Stimulated activated CD4-positive, alpha-beta T cell treated with anti-CD3 and anti-CD28 coated beads, Interleukin-2, amount 100 ng/mL, for 4 hours (primary cell): Measurements from ENCODE around the gene PARVA.

Source experiments
- DNase-seq: peaks from one replicate; pipeline ENCODE4 v3.0.0-alpha.2; 2020; ENCODE audit warnings: low read depth

Gene PARVA

GRCh38 chr11:12459865-12460444 is 82.6 kb downstream of the PARVA start:
- no peak for DNase-seq

DNA sequence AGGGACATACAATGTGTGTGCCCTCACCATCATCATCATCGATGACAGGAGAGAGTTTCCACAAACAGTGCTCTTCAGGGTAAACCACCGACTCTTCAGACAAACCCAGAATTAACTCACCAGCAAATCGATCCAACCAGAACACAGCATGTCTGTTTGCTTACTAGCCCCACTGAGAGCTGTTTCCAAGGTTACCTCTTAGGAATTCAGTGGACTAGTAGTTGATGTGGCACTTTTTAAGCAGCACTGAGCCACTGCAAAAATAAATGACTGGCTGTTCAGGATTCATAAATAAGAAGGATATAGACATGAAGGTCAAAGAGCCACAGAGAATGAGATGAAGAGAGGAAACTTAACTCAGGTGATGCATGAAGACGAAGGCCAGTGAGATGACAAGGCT is 83.1 kb downstream of the PARVA start:
- DNase-seq: no peak

GRCh38 chr11:12461516-12461915 is 84.1 kb downstream of the PARVA start:
- no peak for DNase-seq

- DNase-seq: no peak
Observed at GRCh38 chr11:12464303-12464702, 86.9 kb downstream of the PARVA start.

DNA sequence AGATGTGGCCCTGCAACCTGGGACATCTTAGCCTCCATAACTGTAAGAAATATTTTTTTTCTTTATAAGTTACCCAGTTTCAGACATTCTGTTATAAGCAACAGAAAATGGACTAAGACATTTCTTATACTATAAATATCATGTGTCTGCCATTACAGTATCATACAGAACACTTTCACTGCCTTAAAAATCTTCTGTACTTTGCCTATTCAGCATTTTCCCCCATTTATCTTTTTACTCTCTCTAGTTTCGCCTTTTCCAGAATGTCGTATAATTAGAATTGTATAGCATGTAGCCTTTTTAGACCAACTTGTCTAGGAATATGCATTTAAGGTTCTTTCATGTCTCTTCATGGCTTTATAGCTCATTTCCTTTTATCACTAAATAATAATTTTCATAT is 88.0 kb downstream of the PARVA start:
- no peak for DNase-seq

DNA sequence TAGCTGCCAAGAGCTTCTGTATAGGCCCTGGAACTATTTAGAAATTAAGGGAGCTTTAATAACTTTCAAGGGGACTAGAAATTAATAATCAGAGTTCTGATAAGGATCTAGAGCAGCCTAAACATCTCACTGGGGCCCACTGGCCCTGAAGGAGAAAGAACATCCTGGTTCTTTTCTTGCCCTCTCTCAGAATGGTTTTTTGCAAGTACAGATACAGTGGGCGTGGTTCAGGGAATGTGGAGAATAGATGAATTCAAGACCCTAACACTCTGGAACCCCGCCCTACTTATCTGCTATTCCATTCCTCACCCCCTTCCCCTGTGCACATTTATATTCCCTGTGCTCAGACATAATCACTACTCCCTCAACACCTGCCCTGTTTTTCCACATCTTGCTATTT is 90.2 kb downstream of the PARVA start:
- DNase-seq: no peak

GRCh38 chr11:12469451-12469850 is 92.1 kb downstream of the PARVA start:
- DNase-seq: no peak

DNA sequence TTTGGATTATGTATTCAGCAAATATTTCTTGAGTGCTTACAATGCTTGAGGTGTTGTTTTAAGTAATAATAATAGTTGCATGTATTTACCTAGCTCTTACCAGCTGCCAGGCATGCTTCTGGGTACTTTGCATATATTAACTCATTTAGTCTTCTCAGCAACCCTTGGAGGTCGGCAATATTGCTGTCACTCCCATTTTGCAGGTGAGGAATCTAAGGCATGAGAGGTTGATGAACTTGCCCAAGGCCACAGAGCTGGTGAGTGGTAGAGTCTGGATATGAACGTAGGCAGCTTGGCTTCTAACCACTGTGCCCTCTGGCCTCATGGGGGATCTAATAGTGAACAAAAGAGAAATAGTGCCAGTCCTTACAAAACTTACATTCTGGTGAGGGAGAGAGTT is 92.9 kb downstream of the PARVA start:
- DNase-seq: no peak

- no peak for DNase-seq
Observed at GRCh38 chr11:12472401-12473005, 95.1 kb downstream of the PARVA start.

DNA sequence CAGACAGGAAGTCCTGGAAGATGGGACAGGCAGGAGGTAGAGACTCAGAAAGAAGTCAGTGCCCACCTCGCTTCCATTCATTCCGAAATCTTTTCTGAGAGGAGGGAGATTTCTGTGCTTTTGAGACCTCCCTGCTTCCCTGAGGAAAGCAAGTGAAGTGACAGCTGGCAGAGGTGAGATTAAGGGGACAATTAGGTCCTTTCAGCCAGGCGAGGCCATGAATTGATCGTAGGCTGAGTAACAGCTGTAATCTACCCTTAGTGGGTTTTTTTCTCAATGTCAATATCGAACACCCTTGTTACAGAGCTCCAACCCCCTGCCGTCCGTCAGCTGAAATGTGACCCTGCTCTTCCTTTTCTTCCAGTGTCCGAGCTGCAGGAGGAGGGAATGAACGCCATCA is 96.0 kb downstream of the PARVA start:
- no peak for DNase-seq

- no peak for DNase-seq
Observed at GRCh38 chr11:12474871-12475270, 97.5 kb downstream of the PARVA start.

DNA sequence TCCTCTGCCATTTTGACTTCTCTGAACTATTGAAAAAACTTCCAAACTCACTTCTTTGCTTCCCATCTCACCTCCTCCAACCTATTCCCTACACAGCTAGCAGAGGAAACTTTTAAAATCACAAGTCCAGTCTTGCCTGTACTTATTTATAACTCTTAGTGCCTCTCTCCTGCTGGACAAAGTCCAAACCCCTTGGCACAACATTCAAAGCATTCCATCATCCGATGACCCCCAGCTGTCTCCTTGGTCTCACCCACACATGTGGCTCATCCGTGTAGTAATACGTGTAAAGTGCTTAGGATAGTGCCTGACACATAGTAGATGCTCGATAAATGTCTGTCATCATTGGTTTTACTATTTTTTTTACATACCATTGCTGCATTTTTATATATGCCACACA is 101.4 kb downstream of the PARVA start:
- DNase-seq: no peak

GRCh38 chr11:12480401-12480800 is 103.0 kb downstream of the PARVA start:
- DNase-seq: no peak

DNA sequence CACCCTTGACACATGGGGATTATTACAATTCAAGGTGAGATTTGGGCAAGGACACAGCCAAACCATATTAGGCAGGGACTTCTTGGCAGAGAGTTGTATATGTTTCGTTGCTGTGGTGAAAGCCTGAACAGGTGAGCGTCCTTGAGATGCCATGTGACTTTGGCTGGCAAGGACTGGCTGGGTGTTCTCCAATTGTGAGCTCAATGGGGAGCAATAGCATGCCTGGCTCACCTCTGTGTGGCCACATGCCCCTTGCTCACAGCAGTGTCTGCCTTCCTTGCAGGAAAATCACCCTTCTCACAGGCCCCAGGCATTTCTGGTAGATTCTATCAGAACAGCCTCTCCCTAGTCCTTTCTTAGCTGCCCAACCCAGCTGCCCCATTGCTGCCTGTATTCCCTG is 105.5 kb downstream of the PARVA start:
- DNase-seq: no peak

GRCh38 chr11:12483604-12484003 is 106.2 kb downstream of the PARVA start:
- no peak for DNase-seq

DNA sequence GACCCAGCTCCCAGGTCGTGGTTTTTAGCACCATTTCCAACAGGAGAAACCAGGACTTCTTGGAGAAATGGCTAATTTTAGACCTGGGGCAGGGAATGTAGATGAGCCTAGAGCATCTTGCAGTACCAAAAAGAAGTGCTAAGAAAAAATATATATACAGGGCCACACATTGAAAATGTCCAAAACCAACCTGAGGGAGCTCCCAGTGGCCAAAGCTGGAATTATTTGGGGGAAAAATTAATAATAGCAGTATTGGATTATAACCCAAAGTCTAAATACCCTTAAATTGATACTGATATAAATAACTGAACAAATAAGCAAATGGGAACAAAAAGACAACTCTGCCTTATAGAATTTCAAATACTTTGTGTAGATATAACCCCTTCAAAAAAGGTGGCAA is 108.0 kb downstream of the PARVA start:
- DNase-seq: no peak

- no peak for DNase-seq
Observed at GRCh38 chr11:12489246-12489772, 111.9 kb downstream of the PARVA start.

DNA sequence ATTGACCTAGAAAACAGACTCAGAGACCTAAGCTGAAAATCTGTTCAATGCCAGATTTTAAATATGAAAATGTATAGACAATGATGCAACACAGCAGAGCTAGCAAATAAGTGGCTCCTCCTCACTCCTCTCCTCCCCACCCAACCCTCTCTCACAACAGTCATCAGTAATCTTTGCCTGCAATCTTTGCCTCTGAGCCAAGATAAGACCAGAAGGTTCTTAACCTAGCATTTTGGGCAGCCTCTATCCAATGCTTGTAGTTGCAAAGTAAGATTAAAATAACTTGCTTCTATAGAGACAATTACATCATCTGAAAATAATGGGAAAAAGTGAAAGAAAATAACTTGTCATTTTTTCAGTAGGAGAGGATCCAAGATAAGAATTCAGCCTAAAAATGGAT is 117.3 kb downstream of the PARVA start:
- DNase-seq: no peak

DNA sequence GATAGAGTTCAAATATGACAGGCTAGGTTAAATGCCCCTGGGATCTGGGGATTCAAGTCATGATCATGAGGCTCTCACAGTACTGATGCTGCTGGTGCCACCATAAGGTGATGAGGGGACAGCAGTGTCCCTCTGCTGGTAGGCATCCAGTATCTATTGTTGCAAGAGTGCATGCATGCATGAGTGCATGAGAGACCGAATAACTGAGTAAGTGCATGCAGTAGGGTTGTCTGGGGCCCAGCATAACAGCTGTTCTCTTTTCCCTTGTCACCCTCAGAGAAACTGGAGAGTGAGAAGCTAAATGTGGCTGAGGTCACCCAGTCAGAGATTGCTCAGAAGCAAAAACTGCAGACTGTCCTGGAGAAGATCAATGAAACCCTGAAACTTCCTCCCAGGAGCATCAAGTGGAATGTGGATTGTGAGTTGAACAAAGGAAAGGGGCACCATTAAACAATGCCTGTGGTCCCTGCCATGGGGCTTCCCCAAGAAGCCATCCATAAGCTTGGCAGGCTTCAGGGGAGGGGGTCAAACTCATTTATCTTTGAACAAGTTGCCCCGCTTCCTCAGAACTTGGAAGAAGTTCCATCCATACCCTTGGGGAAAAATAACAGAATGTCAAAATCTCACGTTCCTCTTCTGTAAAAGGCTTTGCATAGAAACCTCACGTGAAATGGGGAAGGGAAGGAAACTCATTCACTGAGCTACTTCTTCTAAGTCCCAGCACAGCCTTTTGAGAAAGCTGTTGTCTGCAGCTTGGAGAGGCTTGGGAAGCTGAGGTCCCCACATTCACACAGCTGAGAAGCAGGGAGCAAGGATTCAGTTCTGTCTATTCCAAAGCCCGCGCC is 119.0 kb downstream of the PARVA start:
- no peak for DNase-seq

DNA sequence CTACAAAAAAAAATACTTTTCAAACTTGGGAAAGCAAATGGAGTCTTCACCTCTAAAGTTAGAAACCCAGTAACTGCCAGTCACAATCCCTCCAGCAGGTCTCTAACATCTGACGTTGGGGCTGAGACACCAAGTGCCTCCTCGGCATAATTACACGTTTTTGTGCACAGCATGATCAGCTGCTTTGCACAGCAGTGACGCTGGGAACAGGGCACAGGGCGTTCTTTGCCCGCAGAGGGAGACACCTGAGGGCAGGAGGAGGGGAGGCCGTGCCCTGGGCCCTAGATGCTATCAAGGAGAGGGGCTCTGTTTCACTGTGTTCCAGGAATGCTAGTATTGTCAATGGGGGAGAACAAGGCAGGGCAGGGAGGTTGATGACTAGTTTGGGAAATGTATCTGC is 120.1 kb downstream of the PARVA start:
- DNase-seq: no peak

DNA sequence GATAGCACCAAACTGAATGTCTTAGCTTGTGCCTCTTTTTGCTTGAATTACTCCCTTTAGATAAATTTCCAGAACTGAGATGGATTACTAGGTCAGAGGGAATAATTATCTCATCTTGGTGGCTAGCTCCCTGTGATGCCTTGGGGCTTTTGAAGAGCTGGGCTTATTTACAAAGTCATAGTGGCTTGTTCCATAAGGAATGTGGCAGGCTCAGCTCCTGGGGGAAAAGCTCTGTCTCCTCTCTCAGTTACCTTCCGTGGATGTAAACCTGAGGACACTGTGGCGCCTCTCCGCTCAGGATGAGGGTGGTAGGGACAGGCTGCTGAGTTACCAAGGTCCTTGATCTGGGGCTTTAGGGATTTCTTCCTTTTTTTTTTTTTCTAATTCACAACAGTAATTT is 121.7 kb downstream of the PARVA start:
- no peak for DNase-seq

DNA sequence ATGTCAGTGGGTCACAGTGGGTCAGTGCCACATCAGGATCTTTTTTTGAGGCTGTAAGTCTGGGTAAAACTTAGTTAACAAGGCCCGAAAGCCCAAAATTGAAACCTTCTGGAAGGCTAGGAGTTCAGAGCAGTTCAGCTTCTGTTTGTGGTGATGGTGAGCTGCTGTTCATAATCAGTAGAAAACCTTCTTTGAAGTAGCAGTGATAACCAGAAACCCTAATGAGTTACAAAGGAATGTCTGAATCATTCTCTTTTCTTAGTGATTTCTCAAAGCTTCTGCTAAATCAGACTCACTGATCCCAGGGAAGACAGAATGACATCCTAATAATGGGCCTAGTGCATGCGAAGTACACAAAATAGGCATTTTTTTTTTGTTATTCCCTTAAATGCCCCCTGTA is 124.7 kb downstream of the PARVA start:
- no peak for DNase-seq

DNA sequence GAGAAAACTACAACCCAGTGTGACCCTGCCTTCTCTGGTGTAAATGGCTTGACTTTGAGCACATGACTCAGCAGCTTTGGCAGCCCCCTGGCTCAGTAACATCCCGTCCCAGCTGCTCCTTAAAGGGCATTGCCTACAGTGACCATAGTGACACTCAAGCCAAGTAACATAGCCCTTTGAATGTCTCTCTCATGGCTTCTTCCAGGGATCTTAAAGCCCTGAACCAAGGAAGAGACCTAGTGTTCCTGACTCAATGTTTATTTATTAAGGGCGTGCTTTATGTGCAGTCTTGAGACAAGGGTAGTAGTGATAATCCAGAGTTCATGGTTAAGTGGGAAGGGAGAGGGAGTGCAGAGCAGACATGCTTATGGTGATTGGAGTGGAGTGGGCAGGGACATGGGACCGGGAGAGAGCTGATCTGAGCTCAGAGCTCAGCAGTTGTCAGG is 125.7 kb downstream of the PARVA start:
- DNase-seq: no peak
